GM20000 (cell line): ENCODE measurements around the gene ATP5F1B.
"Not testable (repeated sequence)": the region's sequence is repeated elsewhere in the genome, so short reads cannot be mapped to it uniquely, and the experiment has no call there.

Experiments used
- DNase-seq: peaks from one replicate; pipeline ENCODE4 v3.0.0; 2012; ENCODE audit warnings: low spot score
- CTCF ChIP-seq: IDR thresholded peaks from 2 replicates; pipeline ENCODE4 v1.5.1; 2012; ENCODE audit warnings: mild to moderate bottlenecking, control low read depth; ENCODE audit errors: extremely low read depth, missing control alignments

ATP5F1B gene

GRCh38 chr12:56668197-56668457, 22.3 kb upstream of the ATP5F1B start:
- no peak for TF ChIP-seq CTCF
- DNase-seq: no peak

DNA sequence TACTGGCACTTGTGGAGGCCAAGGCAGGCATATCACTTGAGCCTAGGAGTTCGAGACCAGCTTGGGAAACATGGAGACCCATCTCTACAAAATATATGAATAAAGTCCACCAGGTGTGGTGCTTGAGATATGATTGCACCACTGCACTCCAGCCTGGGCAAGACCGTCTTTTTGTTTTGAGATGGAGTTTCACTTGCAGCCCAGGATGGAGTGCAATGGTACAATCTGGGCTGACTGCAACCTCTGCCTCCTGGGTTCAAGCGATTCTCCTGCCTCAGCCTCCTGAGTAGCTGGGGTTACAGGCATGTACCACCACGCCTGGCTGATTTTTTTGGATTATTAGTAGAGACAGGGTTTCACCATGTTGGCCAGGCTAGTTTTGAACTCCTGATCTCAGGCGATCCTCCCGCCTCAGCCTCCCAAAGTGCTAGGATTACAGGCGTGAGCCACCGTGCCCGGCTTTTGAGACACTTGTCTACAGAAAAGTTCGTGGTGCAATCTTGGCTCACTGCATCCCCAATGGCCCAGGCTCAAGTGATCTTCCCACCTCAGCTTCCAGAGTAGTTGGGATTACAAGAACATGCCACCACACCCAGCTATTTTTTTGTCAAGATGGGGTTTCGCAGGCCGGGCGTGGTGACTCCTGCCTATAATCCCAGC, 16.3 kb upstream of the ATP5F1B start:
- DNase-seq: no peak
- no peak for TF ChIP-seq CTCF

DNA sequence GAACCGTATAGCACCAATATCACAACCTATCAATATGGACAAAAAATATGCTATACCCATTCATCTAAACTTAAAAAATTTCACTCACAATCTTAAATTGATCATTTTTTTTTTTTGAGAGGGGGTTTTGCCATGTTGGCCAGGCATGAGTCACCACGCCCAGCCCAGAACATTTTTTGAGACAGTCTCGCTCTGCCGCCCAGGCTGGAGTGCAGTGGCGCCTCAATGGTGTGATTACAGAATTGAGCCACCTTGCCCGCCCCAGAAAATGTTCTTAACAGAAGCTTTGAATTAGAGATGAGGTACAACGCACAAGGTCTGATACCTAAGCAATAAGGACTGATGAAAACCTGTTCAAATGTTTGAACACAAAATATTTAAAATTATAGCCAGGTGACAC, 15.8 kb upstream of the ATP5F1B start:
- TF ChIP-seq CTCF: no peak
- DNase-seq: no peak

DNA sequence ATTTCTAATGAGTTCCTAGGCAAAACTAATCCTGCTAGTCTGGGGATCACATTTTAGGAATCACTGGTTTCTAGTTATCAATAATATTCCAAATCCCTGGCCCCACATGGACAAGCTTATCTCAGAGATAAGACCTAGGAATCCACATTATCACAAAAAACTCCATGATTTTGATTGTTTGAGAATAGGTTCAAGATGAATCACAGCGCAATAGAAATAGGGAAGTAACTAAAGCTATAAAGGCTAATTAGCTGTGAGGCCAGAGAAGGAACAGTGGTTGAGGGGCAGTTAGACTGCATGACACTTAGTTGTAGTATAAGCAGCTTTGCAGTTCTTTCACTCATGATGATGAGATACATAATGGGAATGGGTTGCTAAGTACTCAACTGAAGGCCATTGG, 13.1 kb upstream of the ATP5F1B start:
- TF ChIP-seq CTCF: no peak
- DNase-seq: peak; percentile 45

DNA sequence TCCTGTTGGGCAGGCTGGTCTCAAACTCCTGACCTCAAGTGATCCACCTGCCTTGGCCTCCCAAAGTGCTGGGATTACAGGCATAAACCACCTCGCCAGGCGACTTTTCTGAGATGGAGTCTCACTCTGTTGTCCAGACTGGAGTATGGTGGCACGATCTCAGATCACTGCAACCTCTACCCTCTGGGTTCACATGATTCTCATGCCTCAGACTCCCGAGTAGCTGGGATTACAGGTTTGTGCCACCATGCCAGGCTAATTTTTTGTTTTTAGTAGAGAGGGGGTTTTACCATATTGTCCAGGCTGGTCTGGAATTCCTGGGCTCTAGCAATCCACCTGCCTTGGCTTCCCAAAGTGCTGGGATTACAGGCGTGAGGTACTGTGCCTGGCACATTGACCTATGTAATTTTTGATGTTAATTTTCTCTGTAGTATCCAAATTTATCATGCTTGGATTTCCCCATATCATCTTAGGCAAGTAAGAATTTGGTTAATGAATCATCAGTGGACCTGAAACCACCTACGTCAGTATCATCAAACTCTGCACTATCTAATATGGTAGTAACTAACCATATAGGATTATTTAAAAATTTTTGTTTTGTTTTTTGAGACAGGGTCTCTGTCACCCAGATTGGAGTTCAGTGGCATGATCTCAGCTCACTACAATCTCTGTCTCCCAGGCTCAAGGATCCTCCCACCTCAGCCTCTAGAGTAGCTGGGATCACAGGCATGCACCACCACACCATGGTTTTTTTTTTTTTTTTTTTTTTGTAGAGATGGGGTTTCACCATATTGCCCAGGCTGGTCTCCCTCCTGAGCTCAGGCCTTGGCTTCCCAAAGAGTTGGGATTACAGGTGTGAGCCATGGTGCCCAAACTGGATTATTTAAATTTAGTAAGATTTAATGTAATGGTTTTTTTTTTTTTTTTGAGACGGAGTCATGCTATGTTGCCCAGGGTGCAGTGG, 11.9 kb upstream of the ATP5F1B start:
- peak; percentile 52 for DNase-seq
- no peak for TF ChIP-seq CTCF

DNA sequence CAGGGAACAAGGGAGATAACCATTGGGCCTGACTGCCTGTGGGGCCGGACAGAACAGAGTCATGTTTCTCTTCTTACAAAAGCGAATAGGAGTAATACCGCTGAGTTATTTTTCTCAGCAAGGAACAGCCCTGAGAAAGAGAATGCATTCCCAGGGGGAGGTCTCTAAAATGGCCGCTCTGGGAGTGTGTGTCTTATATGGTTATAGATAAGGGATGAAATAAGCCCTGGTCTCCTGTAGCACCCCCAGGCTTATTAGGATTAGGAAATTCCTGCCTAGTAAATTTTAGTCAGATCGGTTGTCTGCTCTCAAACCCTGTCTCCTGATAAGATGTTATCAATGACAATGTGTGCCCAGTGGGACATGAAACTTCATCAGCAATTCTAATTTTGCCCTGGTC, 8.0 kb upstream of the ATP5F1B start:
- not testable (repeated sequence) for DNase-seq

GRCh38 chr12:56648023-56648422, 2.2 kb upstream of the ATP5F1B start:
- DNase-seq: not testable (repeated sequence)

DNA sequence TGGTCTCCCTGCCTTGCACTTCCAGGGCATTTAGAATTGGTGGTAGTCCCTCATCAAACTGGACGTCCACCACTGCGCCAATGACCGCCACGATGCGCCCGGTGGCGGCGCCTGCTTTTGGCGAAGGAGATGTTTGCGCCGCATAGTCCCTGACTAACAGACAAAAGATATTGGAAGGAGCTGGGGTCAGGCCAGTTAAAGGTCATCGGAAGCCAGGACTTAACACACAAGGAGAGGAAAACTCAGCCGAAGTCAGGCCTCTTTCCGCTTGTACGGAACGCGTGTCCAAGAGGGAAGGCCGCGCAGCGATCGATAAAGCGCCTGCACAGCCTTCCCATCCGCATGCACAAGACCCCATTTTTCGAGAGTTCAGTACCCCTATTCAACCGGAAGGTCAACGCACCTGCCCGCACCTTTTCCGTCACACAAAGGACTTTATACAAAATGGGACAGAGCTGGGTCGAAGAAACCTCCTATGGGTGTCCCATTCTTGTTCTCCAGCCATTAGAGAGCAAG, 525 bp downstream of the ATP5F1B start:
- TF ChIP-seq CTCF: no peak
- no peak for DNase-seq
